IPS-20b (cell line): ENCODE measurements around the gene SOX2.

Experiments
- H3K27ac ChIP-seq: one replicate; pipeline ENCODE4 v1.5.1; 2013; ENCODE audit warnings: low read length
- H3K27me3 ChIP-seq: 2 replicates; pipeline ENCODE4 v1.6.1; 2013; ENCODE audit warnings: mild to moderate bottlenecking, low read length, inconsistent platforms; ENCODE audit not compliant: insufficient read depth
- H3K36me3 ChIP-seq: 2 replicates; pipeline ENCODE4 v1.6.1; 2013; ENCODE audit warnings: low read depth, mild to moderate bottlenecking, inconsistent platforms, low read length, moderate library complexity; ENCODE audit not compliant: insufficient read depth
- H3K4me1 ChIP-seq: 2 replicates; pipeline ENCODE4 v1.6.1; 2013; ENCODE audit warnings: mild to moderate bottlenecking, control low read depth, inconsistent platforms, low read length, moderate library complexity; ENCODE audit not compliant: insufficient read depth
- H3K4me3 ChIP-seq: 2 replicates; pipeline ENCODE4 v1.5.1; 2013; ENCODE audit warnings: mild to moderate bottlenecking, low read length, inconsistent platforms
- H3K9ac ChIP-seq: 2 replicates; pipeline ENCODE4 v1.6.1; 2013; ENCODE audit warnings: low read depth, mild to moderate bottlenecking, inconsistent platforms, low read length, moderate library complexity
- H3K9me3 ChIP-seq: 2 replicates; pipeline ENCODE4 v1.6.1; 2013; ENCODE audit warnings: mild to moderate bottlenecking, low read depth, low read length, inconsistent platforms; ENCODE audit not compliant: insufficient read depth

The SOX2 gene

DNA sequence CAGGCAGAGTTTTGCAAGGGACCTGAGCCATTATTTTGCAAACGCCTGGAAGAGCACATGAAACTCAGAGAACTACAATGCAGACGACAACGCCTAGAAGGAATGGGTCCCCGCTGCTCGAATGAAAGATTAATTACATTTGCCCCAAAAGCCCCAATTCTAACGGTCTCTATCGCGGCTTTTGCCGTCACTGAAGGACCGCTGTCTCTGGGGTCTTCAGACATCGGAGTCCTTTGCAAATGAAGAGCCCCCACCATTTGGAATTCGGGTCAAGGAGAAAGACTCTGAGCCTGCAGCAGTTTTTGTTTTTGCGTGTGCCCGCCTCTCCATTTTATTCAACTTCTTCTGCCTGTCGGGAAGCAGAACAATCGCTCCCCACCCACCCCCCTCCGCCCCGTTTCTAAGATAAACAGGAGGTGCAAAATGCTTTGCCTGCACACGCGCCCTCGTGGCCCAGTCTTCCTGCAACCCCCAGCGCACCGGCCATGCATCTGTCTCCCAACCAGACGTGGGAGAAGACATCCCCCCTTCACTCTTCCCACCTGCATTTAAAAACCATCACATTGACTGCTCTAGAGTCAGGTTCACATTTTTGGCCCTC lies 13.5 kb downstream of the SOX2 start:
- Histone ChIP-seq H3K27me3 (peaks cover 72% of the 10 kb centered on the region), H3K36me3 (no peaks in the 10 kb centered on the region; the same call in 1 of the 2 replicates), H3K27ac (no peak overlapping the region), H3K4me1 (peaks cover 63% of the 10 kb centered on the region), H3K9ac (peak overlapping the region; percentile 37; the same call in 1 of the 2 replicates), H3K9me3 (no peaks in the 10 kb centered on the region), H3K4me3 (peak overlapping the region; percentile 55)

GRCh38 chr3:181725830-181726229 lies 14.1 kb downstream of the SOX2 start:
- Histone ChIP-seq H3K4me1 (peaks cover 65% of the 10 kb centered on the region), H3K9ac (no peak overlapping the region), H3K9me3 (no peaks in the 10 kb centered on the region), H3K4me3 (peak overlapping the region; percentile 64; the same call in 1 of the 2 replicates), H3K27me3 (peaks cover 74% of the 10 kb centered on the region), H3K27ac (no peak overlapping the region), H3K36me3 (no peaks in the 10 kb centered on the region; the same call in 1 of the 2 replicates)

DNA sequence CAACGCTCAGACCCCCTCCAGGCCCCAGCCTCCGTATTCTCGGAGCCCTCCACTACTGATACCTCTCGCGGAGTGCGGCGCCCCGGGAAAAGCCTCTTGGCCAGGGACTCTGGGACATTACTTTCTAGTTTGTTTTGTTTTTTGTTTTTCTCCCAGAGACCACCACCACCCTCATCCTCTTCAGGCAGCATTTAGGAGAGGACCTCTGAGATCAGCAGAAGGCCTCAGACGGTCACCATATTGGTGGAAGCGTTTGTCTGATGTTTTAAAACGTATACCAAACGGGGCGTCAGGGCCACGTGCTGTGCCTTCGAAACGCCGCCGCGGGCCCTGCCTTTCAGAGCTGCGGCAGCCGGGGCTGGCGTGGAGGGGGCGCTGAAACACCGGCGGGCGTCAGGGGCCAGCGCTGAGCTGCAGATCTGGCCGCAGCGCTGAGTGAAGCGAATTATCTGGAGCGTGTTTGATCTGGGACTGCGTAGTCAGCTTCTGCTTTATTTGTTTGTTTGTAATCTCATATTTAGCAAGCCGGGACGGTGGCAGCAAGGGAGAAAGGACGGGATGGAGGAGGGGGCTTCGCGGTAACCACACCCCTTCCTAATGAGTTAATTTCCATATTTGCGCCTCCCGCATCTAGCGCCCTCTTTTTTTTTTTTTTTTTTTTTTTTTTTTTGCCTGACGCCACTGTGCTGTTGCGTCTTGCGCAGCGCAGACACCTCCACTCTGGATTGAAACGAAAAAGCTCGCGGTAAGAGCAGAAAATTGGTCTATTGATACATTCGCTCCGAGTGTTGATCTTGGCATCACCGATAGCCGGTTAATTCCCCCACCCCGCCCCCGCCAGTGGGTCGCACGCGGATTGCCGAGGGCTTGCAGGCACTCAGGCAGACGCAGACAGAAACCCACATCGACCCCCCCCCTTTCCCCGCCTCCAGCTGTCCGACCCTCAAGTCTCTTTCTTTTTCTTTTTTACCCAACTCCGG lies 14.9 kb downstream of the SOX2 start:
- Histone ChIP-seq H3K36me3 (no peaks in the 10 kb centered on the region; the same call in 1 of the 2 replicates), H3K9ac (peak overlapping the region; percentile 57; the same call in 1 of the 2 replicates), H3K27ac (no peak overlapping the region), H3K27me3 (peaks cover 74% of the 10 kb centered on the region), H3K4me1 (peaks cover 65% of the 10 kb centered on the region), H3K9me3 (no peaks in the 10 kb centered on the region), H3K4me3 (peak overlapping the region; percentile 64)

DNA sequence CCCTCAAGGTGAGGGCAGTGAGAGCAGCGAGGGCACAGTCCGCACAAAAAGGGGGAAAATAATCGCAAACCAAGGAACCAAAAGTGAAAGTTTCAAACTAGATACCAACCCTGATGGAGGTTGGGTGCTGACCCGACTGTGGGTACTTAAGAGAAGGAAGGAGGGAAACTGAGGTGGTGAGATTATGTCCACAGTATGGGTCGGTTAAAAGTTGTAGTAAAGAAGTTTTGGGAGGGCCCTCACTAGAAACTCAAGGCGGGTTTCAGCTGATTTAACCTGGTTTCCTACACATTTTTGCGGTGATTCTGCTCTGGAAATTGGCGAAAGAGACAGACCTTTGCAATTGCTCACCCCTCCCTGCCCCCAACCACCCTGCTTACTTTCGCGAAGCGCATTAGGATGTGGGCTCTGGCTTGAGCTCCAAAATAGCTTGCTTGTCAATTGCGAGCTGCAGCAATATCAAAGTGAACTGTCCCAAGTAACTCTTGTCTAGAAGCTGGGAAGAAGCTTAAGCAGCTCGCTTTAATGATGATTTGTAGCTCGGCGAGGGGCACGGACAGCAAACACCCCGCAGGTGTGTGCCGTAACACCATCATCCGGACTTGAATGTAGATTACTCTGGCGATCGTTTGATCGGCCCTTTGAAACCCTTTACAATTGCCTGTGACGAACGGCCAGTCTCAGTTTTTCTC lies 15.8 kb downstream of the SOX2 start:
- Histone ChIP-seq H3K27me3 (peaks cover 74% of the 10 kb centered on the region), H3K36me3 (no peaks in the 10 kb centered on the region; the same call in 1 of the 2 replicates), H3K4me3 (peak overlapping the region; percentile 64), H3K9ac (peak overlapping the region; percentile 57; the same call in 1 of the 2 replicates), H3K9me3 (no peaks in the 10 kb centered on the region), H3K4me1 (peaks cover 62% of the 10 kb centered on the region; the same call in 1 of the 2 replicates), H3K27ac (no peak overlapping the region)

DNA sequence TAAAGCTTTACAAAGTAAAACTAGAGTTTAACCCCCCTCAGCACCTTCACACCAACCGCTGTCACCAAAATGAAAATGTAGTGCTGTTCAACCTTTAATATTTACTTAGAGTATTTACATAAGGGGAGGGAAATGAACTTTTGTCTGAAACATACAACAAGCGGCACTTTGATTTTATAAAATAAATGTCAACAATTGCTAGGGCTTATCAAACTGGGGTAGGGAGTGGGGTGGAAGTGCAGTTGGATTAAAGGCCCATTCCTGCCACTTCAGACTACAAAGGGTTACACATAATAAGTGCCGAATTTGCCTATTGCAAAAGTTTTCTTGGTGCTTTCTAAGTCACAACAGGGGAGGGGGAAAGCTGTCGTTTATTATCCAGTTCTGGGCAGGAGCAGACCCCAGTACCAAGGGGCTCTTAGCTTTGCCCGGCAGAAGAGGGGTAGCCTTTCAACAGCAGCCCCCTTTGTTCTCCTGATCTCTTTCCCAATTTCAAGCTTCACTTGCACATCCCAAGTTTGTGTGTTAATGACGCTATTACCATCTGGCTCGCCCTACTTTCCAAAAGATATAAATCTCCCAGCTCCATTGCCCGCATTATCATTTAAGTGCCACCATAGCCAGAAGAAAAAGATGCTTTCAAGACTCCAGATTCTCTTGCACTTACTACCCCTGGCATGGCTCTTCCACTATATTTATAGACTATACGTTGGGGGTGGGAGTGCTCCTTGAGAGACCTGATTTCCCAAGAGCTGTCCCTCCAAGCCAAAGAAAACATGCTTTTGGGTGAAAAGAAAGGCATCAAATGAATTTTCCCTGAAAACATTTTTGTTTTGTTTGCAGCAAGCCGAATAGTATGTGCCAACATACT lies 17.0 kb downstream of the SOX2 start:
- Histone ChIP-seq H3K27me3 (peaks cover 63% of the 10 kb centered on the region), H3K9me3 (no peaks in the 10 kb centered on the region), H3K4me3 (peak overlapping the region; percentile 64), H3K9ac (no peak overlapping the region), H3K36me3 (no peaks in the 10 kb centered on the region), H3K27ac (no peak overlapping the region), H3K4me1 (peaks cover 54% of the 10 kb centered on the region; the same call in 1 of the 2 replicates)

GRCh38 chr3:181729341-181729869 lies 17.7 kb downstream of the SOX2 start:
- Histone ChIP-seq H3K36me3 (no peaks in the 10 kb centered on the region), H3K9me3 (no peaks in the 10 kb centered on the region), H3K27me3 (peaks cover 62% of the 10 kb centered on the region), H3K4me1 (peaks cover 47% of the 10 kb centered on the region; the same call in 1 of the 2 replicates), H3K27ac (no peak overlapping the region), H3K9ac (peak overlapping the region; percentile 41; the same call in 1 of the 2 replicates), H3K4me3 (peak overlapping the region; percentile 64; the same call in 1 of the 2 replicates)

DNA sequence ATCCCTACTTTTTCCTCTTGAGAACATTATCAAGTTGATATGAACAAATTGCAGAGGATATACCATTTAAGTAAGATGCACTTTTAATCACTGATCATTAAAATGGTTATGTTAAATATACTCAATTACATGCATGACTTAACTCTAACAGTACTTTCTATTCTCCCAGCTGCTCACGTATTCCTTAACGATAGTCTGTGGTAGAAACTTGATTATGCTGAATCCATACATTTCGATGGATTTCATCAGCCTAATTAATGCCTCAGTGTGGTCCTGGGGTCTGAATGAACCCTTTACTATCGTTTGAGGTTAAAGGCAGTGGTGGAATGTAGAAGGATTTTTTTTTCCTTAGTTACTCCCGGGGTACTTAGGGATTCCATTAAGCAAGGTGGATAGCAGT lies 18.6 kb downstream of the SOX2 start:
- Histone ChIP-seq H3K36me3 (no peaks in the 10 kb centered on the region), H3K27ac (no peak overlapping the region), H3K9me3 (no peaks in the 10 kb centered on the region), H3K9ac (no peak overlapping the region; the same call in 1 of the 2 replicates), H3K4me1 (peaks cover 40% of the 10 kb centered on the region; the same call in 1 of the 2 replicates), H3K27me3 (peaks cover 60% of the 10 kb centered on the region), H3K4me3 (peak overlapping the region; percentile 23; the same call in 1 of the 2 replicates)

- H3K4me3 ChIP-seq: peak overlapping the region; percentile 23; the same call in 1 of the 2 replicates
- H3K4me1 ChIP-seq: peaks cover 43% of the 10 kb centered on the region; the same call in 1 of the 2 replicates
- H3K27me3 ChIP-seq: peaks cover 63% of the 10 kb centered on the region
- H3K36me3 ChIP-seq: no peaks in the 10 kb centered on the region
- no peaks in the 10 kb centered on the region for H3K9me3 ChIP-seq
- no peak overlapping the region; the same call in 1 of the 2 replicates for H3K9ac ChIP-seq
- no peak overlapping the region for H3K27ac ChIP-seq
These were observed 19.2 kb downstream of the SOX2 start for GRCh38 chr3:181730934-181731333.

DNA sequence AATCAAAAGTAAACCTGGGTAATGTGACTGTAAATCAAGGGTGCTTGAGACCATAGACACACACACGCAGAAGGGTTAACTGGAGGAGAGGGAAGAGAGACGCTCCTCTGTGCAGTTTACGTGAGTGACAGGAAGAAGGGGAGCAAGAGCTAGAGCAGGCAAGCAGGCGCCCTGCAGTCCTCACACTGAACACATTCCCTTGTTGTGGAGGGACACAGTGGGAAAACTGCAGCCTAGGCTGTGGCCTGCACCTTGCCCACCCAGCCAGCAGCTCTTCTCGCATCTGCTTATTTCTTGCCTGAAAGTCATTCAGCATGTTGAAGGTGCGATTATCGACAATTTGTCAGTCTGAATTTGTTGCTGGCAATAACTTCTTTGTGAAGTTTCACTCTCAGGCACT lies 24.2 kb downstream of the SOX2 start:
- Histone ChIP-seq H3K4me3 (no peak overlapping the region), H3K4me1 (peaks cover 16% of the 10 kb centered on the region; the same call in 1 of the 2 replicates), H3K9me3 (no peaks in the 10 kb centered on the region), H3K9ac (no peak overlapping the region), H3K27me3 (peaks cover 22% of the 10 kb centered on the region; the same call in 1 of the 2 replicates), H3K27ac (no peak overlapping the region), H3K36me3 (no peaks in the 10 kb centered on the region)

DNA sequence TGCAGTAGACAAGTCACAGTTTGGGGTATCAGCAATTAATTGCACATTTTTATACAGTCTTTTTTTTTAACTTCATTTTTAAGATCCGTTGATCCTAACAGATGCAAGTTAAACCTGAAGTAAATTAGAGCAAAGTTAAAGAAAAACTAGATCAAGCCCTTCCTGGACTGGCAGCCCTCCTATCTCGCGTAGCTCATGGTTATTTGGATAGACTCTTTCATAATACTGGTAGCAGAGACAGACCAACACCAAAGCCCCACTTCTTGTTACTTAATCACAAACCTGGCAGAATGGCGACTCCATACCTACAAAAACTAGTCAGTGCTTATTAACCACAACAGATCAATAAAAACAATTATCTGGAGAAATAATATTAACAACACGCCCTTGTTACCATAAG lies 26.8 kb downstream of the SOX2 start:
- Histone ChIP-seq H3K4me3 (no peak overlapping the region), H3K9ac (no peak overlapping the region), H3K27ac (no peak overlapping the region), H3K9me3 (no peaks in the 10 kb centered on the region), H3K4me1 (peaks cover 17% of the 10 kb centered on the region; the same call in 1 of the 2 replicates), H3K27me3 (peaks cover 22% of the 10 kb centered on the region; the same call in 1 of the 2 replicates), H3K36me3 (no peaks in the 10 kb centered on the region)
